ENCODE data around the gene TPPP3.

Gene TPPP3

DNA sequence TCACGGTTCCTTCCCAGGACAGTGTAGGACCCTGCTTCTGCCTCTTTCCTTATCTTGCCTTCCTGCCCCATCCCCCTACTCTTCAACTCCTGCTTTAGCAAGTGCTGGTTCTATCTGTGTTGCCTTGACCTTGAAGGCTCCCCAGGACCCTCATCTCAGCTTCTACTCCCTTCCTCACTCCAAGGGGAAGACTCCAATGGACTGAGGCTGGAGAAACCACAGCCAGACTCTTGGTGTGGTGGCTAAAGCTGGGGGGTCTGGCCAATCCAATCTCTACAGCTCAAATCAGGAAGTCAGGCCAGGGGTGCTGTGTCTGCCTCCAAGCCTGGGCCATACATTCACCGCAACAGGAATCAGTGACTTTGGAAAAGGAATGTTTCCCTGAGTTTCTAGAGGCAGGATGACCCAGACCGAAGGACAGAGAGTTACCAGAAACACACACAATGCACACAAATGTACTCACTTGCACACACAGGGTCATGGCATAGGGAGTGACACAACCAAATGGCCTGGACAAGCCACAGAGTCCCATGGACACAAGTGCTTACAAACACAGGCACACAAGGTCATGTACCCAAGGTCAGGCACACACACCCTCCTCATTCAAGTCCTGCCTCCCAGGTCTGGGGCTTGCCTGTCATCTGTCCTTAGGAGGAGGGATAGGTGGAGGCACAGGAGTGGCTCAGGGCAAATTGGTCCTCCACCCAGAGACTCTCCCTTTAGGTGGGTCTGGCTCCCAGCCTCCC, 35.9 kb upstream of the TPPP3 start:
- H3K27ac ChIP-seq (ENCODE audit: low read depth, low read length) = no peak overlapping the region
- no peak overlapping the region for H2BK120ac ChIP-seq (ENCODE audit: low read depth, low read length)
- no peaks in the 10 kb centered on the region for H3K36me3 ChIP-seq (ENCODE audit: control insufficient read depth, insufficient read depth, low read length)
- H3K27me3 ChIP-seq (ENCODE audit: insufficient read depth, low read length, poor library complexity) = peaks cover 4% of the 10 kb centered on the region
- H2BK15ac ChIP-seq (replicated peaks; ENCODE audit: low read depth) = no peak overlapping the region
- H3K4me1 ChIP-seq (ENCODE audit: control insufficient read depth, low read depth, low read length) = peaks cover 18% of the 10 kb centered on the region
- DNase-seq = no peak
- H3K9ac ChIP-seq (ENCODE audit: low read length) = no peak overlapping the region
- no peak overlapping the region for H3K4me3 ChIP-seq (ENCODE audit: low read length)
- H3K79me1 ChIP-seq (ENCODE audit: low read length) = no peaks in the 10 kb centered on the region
- no peak overlapping the region for H4K8ac ChIP-seq (ENCODE audit: low read depth, low read length)
- no peak overlapping the region for H2BK5ac ChIP-seq (ENCODE audit: low read length)
- H2AK5ac ChIP-seq (ENCODE audit: low read length) = no peak overlapping the region
- WGBS (ENCODE audit: extremely low coverage, insufficient coverage, low lambda C conversion rate) = no CpG with 5 or more reads among the region's 3 CpGs
- no peak overlapping the region for H3K56ac ChIP-seq (ENCODE audit: low read length)
- H3K18ac ChIP-seq (ENCODE audit: low read length) = no peak overlapping the region
- no peaks in the 10 kb centered on the region for H3K79me2 ChIP-seq (ENCODE audit: control insufficient read depth, insufficient read depth, low read length)
- no peak overlapping the region for H3K23ac ChIP-seq (ENCODE audit: low read length)
- H3K4ac ChIP-seq (ENCODE audit: low read depth, low read length) = no peak overlapping the region
- H4K5ac ChIP-seq (ENCODE audit: low read length) = no peak overlapping the region
- H3K4me2 ChIP-seq (ENCODE audit: low read length) = no peak overlapping the region

DNA sequence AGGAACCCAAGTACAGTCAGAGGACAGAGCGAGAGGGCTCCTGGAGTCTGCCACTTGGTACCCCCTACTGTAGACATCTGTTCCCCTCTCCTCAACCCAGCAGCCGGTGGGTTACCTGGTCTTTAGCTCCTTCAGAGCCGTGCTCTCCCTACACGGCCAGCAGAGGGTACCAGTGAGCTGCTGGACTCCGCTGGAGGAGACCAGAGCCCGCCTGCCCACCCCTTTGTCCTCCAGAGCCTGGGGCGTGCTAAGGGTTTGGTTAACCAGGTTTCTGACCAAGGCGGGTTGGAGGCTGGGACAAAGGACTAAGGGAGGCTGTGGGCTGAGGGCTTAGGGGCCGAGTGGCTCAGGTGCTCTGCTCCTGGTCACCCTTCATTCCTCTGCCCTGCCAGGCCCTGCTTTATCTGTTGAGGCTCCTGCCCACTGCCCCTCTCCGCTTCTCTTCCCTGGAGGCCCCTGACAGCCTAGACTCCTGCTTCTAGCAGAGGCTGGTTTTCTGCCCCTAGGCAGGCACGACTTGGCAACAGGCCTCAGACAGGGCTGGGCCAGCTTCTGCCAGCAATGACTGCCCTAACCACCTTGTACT, 34.9 kb upstream of the TPPP3 start:
- Histone ChIP-seq H3K56ac (ENCODE audit: low read length) (peak overlapping the region; percentile 80), H3K36me3 (ENCODE audit: control insufficient read depth, insufficient read depth, low read length) (no peaks in the 10 kb centered on the region), H2BK120ac (ENCODE audit: low read depth, low read length) (no peak overlapping the region), H3K79me2 (ENCODE audit: control insufficient read depth, insufficient read depth, low read length) (no peaks in the 10 kb centered on the region), H3K18ac (ENCODE audit: low read length) (no peak overlapping the region), H2BK15ac (replicated peaks; ENCODE audit: low read depth) (no peak overlapping the region), H3K4me3 (ENCODE audit: low read length) (no peak overlapping the region), H3K79me1 (ENCODE audit: low read length) (no peaks in the 10 kb centered on the region), H3K27ac (ENCODE audit: low read depth, low read length) (no peak overlapping the region), H4K8ac (ENCODE audit: low read depth, low read length) (no peak overlapping the region), H3K4me1 (ENCODE audit: control insufficient read depth, low read depth, low read length) (peaks cover 23% of the 10 kb centered on the region), H3K23ac (ENCODE audit: low read length) (no peak overlapping the region), H3K9ac (ENCODE audit: low read length) (peak overlapping the region; percentile 45), H4K5ac (ENCODE audit: low read length) (no peak overlapping the region), H2AK5ac (ENCODE audit: low read length) (peak overlapping the region; percentile 75), H2BK5ac (ENCODE audit: low read length) (no peak overlapping the region), H3K27me3 (ENCODE audit: insufficient read depth, low read length, poor library complexity) (peaks cover 4% of the 10 kb centered on the region), H3K4me2 (ENCODE audit: low read length) (no peak overlapping the region), H3K4ac (ENCODE audit: low read depth, low read length) (no peak overlapping the region)
- DNase-seq = peak; percentile 90
- WGBS (ENCODE audit: extremely low coverage, insufficient coverage, low lambda C conversion rate) = no CpG with 5 or more reads among the region's 11 CpGs

DNA sequence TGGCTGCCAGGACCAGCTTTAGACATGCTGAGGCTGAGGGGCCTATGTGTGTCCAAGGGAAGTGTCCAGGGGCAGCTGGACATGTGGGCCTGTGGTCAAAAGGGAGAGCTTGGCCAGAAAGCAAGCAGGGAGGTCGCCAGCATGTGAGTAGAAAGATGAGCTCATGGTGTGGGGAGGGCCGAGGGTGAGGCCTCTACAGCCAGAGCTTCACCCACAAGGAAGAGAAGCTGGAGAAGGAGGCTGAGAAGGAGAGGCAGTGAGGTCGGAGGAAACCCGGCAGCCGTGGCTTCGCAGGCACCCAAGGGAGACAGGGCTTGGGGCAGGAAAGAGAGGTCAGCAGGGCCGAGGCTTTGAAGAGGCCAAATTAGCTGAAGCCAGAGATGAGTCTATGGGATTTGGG, 33.7 kb upstream of the TPPP3 start:
- H3K9ac ChIP-seq (ENCODE audit: low read length) = no peak overlapping the region
- peaks cover 4% of the 10 kb centered on the region for H3K27me3 ChIP-seq (ENCODE audit: insufficient read depth, low read length, poor library complexity)
- H3K18ac ChIP-seq (ENCODE audit: low read length) = no peak overlapping the region
- no CpG with 5 or more reads among the region's 7 CpGs for whole genome bisulfite sequencing (ENCODE audit: extremely low coverage, insufficient coverage, low lambda C conversion rate)
- H3K79me1 ChIP-seq (ENCODE audit: low read length) = no peaks in the 10 kb centered on the region
- no peaks in the 10 kb centered on the region for H3K79me2 ChIP-seq (ENCODE audit: control insufficient read depth, insufficient read depth, low read length)
- peak overlapping the region; percentile 33 for H2AK5ac ChIP-seq (ENCODE audit: low read length)
- H3K4me1 ChIP-seq (ENCODE audit: control insufficient read depth, low read depth, low read length) = peaks cover 20% of the 10 kb centered on the region
- DNase-seq = no peak
- H3K4me2 ChIP-seq (ENCODE audit: low read length) = no peak overlapping the region
- no peak overlapping the region for H2BK15ac ChIP-seq (replicated peaks; ENCODE audit: low read depth)
- H3K56ac ChIP-seq (ENCODE audit: low read length) = no peak overlapping the region
- H2BK120ac ChIP-seq (ENCODE audit: low read depth, low read length) = no peak overlapping the region
- no peaks in the 10 kb centered on the region for H3K36me3 ChIP-seq (ENCODE audit: control insufficient read depth, insufficient read depth, low read length)
- H3K23ac ChIP-seq (ENCODE audit: low read length) = peak overlapping the region; percentile 37
- H4K8ac ChIP-seq (ENCODE audit: low read depth, low read length) = no peak overlapping the region
- no peak overlapping the region for H2BK5ac ChIP-seq (ENCODE audit: low read length)
- H4K5ac ChIP-seq (ENCODE audit: low read length) = no peak overlapping the region
- H3K27ac ChIP-seq (ENCODE audit: low read depth, low read length) = no peak overlapping the region
- no peak overlapping the region for H3K4ac ChIP-seq (ENCODE audit: low read depth, low read length)
- no peak overlapping the region for H3K4me3 ChIP-seq (ENCODE audit: low read length)

DNA sequence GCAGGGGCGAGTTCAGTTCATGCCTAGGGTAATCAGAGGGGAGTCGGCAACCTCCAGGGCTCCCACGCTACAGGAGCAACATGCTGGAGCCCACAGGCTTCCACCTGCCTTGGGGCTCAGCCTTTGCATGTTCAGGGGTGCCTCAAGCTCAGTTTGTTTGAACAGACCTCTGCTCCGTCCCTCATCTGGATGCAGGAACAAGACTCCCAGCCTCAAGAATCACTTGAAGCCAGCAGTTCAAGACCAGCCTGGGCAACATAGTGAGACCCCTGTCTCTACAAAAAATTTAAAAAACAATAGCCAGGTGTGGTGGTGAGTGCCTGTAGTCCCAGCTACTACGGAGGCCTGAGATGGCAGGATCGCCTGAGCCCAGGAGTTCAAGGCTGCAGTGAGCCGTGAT, 32.7 kb upstream of the TPPP3 start:
- H3K4me2 ChIP-seq (ENCODE audit: low read length) = no peak overlapping the region
- whole genome bisulfite sequencing (ENCODE audit: extremely low coverage, insufficient coverage, low lambda C conversion rate) = no CpG with 5 or more reads among the region's 7 CpGs
- H3K79me1 ChIP-seq (ENCODE audit: low read length) = no peaks in the 10 kb centered on the region
- no peak overlapping the region for H3K4me3 ChIP-seq (ENCODE audit: low read length)
- DNase-seq = no peak
- H3K18ac ChIP-seq (ENCODE audit: low read length) = no peak overlapping the region
- no peak overlapping the region for H2BK120ac ChIP-seq (ENCODE audit: low read depth, low read length)
- H3K56ac ChIP-seq (ENCODE audit: low read length) = no peak overlapping the region
- no peak overlapping the region for H2BK5ac ChIP-seq (ENCODE audit: low read length)
- no peak overlapping the region for H2BK15ac ChIP-seq (replicated peaks; ENCODE audit: low read depth)
- H3K27ac ChIP-seq (ENCODE audit: low read depth, low read length) = no peak overlapping the region
- H3K23ac ChIP-seq (ENCODE audit: low read length) = no peak overlapping the region
- no peaks in the 10 kb centered on the region for H3K36me3 ChIP-seq (ENCODE audit: control insufficient read depth, insufficient read depth, low read length)
- H3K4me1 ChIP-seq (ENCODE audit: control insufficient read depth, low read depth, low read length) = peaks cover 16% of the 10 kb centered on the region
- no peak overlapping the region for H4K8ac ChIP-seq (ENCODE audit: low read depth, low read length)
- no peak overlapping the region for H3K9ac ChIP-seq (ENCODE audit: low read length)
- H2AK5ac ChIP-seq (ENCODE audit: low read length) = no peak overlapping the region
- H3K79me2 ChIP-seq (ENCODE audit: control insufficient read depth, insufficient read depth, low read length) = no peaks in the 10 kb centered on the region
- H3K27me3 ChIP-seq (ENCODE audit: insufficient read depth, low read length, poor library complexity) = peaks cover 4% of the 10 kb centered on the region
- no peak overlapping the region for H4K5ac ChIP-seq (ENCODE audit: low read length)
- no peak overlapping the region for H3K4ac ChIP-seq (ENCODE audit: low read depth, low read length)

DNA sequence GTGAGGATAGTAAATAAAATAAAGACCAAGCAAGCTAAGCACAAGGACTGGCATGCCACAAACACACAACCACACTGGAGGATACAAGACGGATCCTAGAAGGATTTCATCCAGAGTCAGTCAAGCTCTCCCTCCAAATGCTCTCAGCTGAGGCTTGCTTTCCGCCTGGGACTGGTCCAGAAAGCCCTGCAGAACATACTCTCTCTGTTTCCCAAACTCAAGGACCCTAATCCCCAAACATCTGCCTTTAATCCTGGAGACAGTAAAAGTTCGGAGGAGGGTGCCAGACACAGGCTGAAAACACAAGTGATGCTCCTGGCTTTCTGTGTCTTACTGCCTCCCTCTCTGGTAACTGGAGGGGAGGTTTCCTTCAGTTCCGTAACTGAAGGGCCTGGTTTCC, 32.3 kb upstream of the TPPP3 start:
- H2BK15ac ChIP-seq (replicated peaks; ENCODE audit: low read depth) = no peak overlapping the region
- no peak overlapping the region for H3K4ac ChIP-seq (ENCODE audit: low read depth, low read length)
- no peak overlapping the region for H3K27ac ChIP-seq (ENCODE audit: low read depth, low read length)
- H3K9ac ChIP-seq (ENCODE audit: low read length) = no peak overlapping the region
- no peaks in the 10 kb centered on the region for H3K79me2 ChIP-seq (ENCODE audit: control insufficient read depth, insufficient read depth, low read length)
- no peak overlapping the region for H3K4me2 ChIP-seq (ENCODE audit: low read length)
- no peaks in the 10 kb centered on the region for H3K36me3 ChIP-seq (ENCODE audit: control insufficient read depth, insufficient read depth, low read length)
- no peak overlapping the region for H3K18ac ChIP-seq (ENCODE audit: low read length)
- no peak overlapping the region for H2BK5ac ChIP-seq (ENCODE audit: low read length)
- H4K5ac ChIP-seq (ENCODE audit: low read length) = no peak overlapping the region
- peak overlapping the region; percentile 27 for H3K56ac ChIP-seq (ENCODE audit: low read length)
- WGBS (ENCODE audit: extremely low coverage, insufficient coverage, low lambda C conversion rate) = no CpG with 5 or more reads among the region's 4 CpGs
- peaks cover 16% of the 10 kb centered on the region for H3K4me1 ChIP-seq (ENCODE audit: control insufficient read depth, low read depth, low read length)
- H3K4me3 ChIP-seq (ENCODE audit: low read length) = no peak overlapping the region
- no peak overlapping the region for H2AK5ac ChIP-seq (ENCODE audit: low read length)
- peaks cover 4% of the 10 kb centered on the region for H3K27me3 ChIP-seq (ENCODE audit: insufficient read depth, low read length, poor library complexity)
- no peak overlapping the region for H3K23ac ChIP-seq (ENCODE audit: low read length)
- DNase-seq = no peak
- H4K8ac ChIP-seq (ENCODE audit: low read depth, low read length) = no peak overlapping the region
- H2BK120ac ChIP-seq (ENCODE audit: low read depth, low read length) = no peak overlapping the region
- H3K79me1 ChIP-seq (ENCODE audit: low read length) = no peaks in the 10 kb centered on the region

Measured in mesendoderm (in vitro differentiated cells).